ENCODE measurements around the gene TRPM2. TPM values are rescaled to one million over a fixed set of nuclear protein-coding genes. Genes with fewer than 3 reads are reported as not detected.

Gene TRPM2
- total RNA-seq, 1 experiment from 2014 or later: 28.1 TPM

GRCh38 chr21:44453120-44453519, 99.7 kb downstream of the TRPM2 start:
- peaks cover 26% of the 10 kb centered on the region for H3K27me3 ChIP-seq (ENCODE audit: insufficient read depth, low read length)
- H3K4me3 ChIP-seq (replicated peaks in 1 of 2; ENCODE audit: low read depth in 1 of 2, low read length in 2 of 2): no peak overlapping the region
- no peaks in the 10 kb centered on the region for H3K9me3 ChIP-seq (ENCODE audit: control insufficient read depth in 1 of 2, insufficient read depth in 1 of 2, low read depth in 1 of 2, low read length in 2 of 2)
- H3K27ac ChIP-seq (ENCODE audit: low read depth, low read length): no peak overlapping the region
- DNase-seq (ENCODE audit: low read depth, low spot score) (no peak), ATAC-seq (no peak)
- intact Hi-C loops (cut with micrococcal nuclease): no loop called here
- no peak overlapping the region for H3K9ac ChIP-seq (ENCODE audit: low read length)
- H3K36me3 ChIP-seq (ENCODE audit: control insufficient read depth in 1 of 2, insufficient read depth in 2 of 2, low read length in 2 of 2): no peaks in the 10 kb centered on the region
- ChIA-PET POLR2A (no interaction called here), RAD21 (ENCODE audit: low non-redundant PET in 1 of 2, low total read pairs in 2 of 2, uncharacterized antibody in 2 of 2, unreplicated experiment in 2 of 2) (no interaction called here), CTCF (no interaction called here)
- no peak overlapping the region for H2AFZ ChIP-seq (ENCODE audit: low read depth, low read length, poor library complexity, severe bottlenecking)
- no peaks in the 10 kb centered on the region for H3K9me2 ChIP-seq (ENCODE audit: insufficient read depth)
- BruUV-seq (replicated peaks): no TSS peak
- no peak for TF ChIP-seq EZH2phosphoT487 (IDR thresholded peaks at IDR 0.05; ENCODE audit: borderline replicate concordance)
- TF ChIP-seq ZFX (IDR thresholded peaks at IDR 0.05): no peak
- TF ChIP-seq FOSL1 (IDR thresholded peaks at IDR 0.05; ENCODE audit: low read depth): no peak
- no peak for TF ChIP-seq CEBPB (IDR thresholded peaks at IDR 0.05; ENCODE audit: low read depth)
- TF ChIP-seq ATF3 (IDR thresholded peaks at IDR 0.05): no peak
- TF ChIP-seq ZNF274 (IDR thresholded peaks at IDR 0.05; ENCODE audit: low read depth, low read length): no peak
- no peak for TF ChIP-seq YY1 (IDR thresholded peaks at IDR 0.05; ENCODE audit: extremely low read depth, insufficient replicate concordance, low read depth, low read length)
- TF ChIP-seq REST (IDR thresholded peaks at IDR 0.05; ENCODE audit: low read depth): no peak
- TF ChIP-seq SIN3A (IDR thresholded peaks at IDR 0.05; ENCODE audit: low read depth): no peak
- no peak for TF ChIP-seq MAX (IDR thresholded peaks at IDR 0.05)
- no peak for TF ChIP-seq POLR2A (IDR thresholded peaks at IDR 0.05; ENCODE audit: borderline replicate concordance, extremely low read depth, insufficient read depth, insufficient read length)
- no peak for TF ChIP-seq SRF (IDR thresholded peaks at IDR 0.05; ENCODE audit: low read depth)
- TF ChIP-seq EGR1 (IDR thresholded peaks at IDR 0.05; ENCODE audit: low read depth): no peak
- no peak for TF ChIP-seq TCF7L2 (IDR thresholded peaks at IDR 0.05; ENCODE audit: borderline replicate concordance, extremely low read depth, insufficient read depth, insufficient read length)
- no peak for TF ChIP-seq SP1 (IDR thresholded peaks at IDR 0.05; ENCODE audit: low read depth)
- TF ChIP-seq EZH2 (IDR thresholded peaks at IDR 0.05): no peak
- TF ChIP-seq ELF1 (IDR thresholded peaks at IDR 0.05; ENCODE audit: borderline replicate concordance, low read depth): no peak
- no peak for TF ChIP-seq RAD21 (IDR thresholded peaks at IDR 0.05; ENCODE audit: low read depth)
- TF ChIP-seq POLR2AphosphoS5 (IDR thresholded peaks at IDR 0.05; ENCODE audit: low read depth, low read length): no peak
- no peaks in the 10 kb centered on the region for H4K20me1 ChIP-seq (ENCODE audit: insufficient read depth)
- peaks cover 6 to 10% of the 10 kb centered on the region in 2 experiments; a peak in 3 of 4 replicates for H3K4me1 ChIP-seq (ENCODE audit: control insufficient read depth in 1 of 2, insufficient read depth in 2 of 2, low read length in 2 of 2)
- no peak overlapping the region for H3K4me2 ChIP-seq (ENCODE audit: low read length)
- H3K79me2 ChIP-seq (ENCODE audit: insufficient read depth, low read length): no peaks in the 10 kb centered on the region
